Measurements from ENCODE around the gene UBE2A. TPM values are rescaled to one million over a fixed set of nuclear protein-coding genes. Genes with fewer than 3 reads are reported as not detected.

Gene UBE2A
- total RNA-seq, 4 donors from 2014 or later = 24.5 to 39.9 (median 33.3) TPM

DNA sequence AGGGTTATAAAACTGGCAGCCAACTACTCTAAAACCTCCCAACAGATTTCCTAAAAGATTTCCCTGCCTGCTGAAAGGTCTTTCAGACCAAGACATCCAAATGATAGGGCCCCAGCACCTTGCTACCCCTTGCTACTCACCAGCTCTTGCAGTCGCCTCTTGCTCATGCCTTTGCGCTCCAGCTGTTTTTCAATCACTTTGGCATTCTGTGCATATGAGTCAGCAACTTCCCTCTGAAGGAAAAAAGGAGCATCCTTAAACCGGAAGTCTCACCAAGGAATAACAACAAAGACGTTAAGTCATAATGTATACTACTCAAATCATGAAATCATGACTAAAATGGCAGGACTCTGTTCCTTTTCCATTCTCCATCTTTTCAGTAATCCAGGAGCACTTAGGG, 33.2 kb upstream of the UBE2A start:
- TF ChIP-seq EP300 (IDR thresholded peaks at IDR 0.05) (no peak), POLR2AphosphoS5 (IDR thresholded peaks at IDR 0.05) (no peak), POLR2A (IDR thresholded peaks at IDR 0.05; ENCODE audit: low read depth) (no peak), CTCF (IDR thresholded peaks at IDR 0.05) (no peak)
- no peak for DNase-seq (ENCODE audit: extremely low spot score)
- Histone ChIP-seq H3K4me1 (no peaks in the 10 kb centered on the region), H3K36me3 (peaks cover 0 to 28% (median 6%) of the 10 kb centered on the region in 4 donors), H3K27me3 (no peaks in the 10 kb centered on the region), H3K4me3 (no peak overlapping the region), H3K9me3 (no peaks in the 10 kb centered on the region), H3K27ac (replicated peaks in 1 of 4) (no peak overlapping the region)
- intact Hi-C loops (cut with DNase I) = no loop called here
- WGBS = 74% methylated on average over 4 of the region's 4 CpGs

DNA sequence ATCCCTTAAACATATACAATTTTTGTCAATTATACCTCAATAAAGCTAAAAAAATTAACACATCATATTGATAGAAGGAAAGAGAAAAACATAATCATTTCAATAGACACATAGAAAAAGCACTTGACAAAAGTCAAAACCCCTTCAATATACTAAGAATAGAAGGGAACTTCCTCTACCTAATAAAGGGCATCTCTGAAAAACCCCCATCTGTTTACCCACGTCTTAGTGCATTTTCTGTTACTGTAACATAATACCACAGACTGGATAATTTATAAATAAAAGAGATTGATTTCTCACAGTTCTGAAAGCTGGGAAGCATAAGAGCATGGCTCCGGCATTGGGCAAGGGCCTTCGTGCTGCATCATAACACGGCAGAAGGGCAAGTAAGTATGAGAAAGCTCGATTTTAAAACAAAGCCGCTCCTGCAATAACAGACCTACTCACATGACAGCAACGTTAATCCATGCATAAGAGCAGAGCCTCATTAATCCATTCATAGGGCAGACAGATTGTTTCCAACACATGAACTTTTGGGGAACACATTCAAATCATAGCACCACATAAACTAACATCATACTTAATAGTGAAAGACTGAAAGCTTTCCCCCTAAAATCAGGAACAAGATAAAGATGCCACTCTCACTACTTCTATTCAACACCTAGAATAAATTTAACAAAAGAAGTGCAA, 24.9 kb upstream of the UBE2A start:
- TF ChIP-seq POLR2A (IDR thresholded peaks at IDR 0.05; ENCODE audit: low read depth) (no peak), CTCF (IDR thresholded peaks at IDR 0.05) (no peak), POLR2AphosphoS5 (IDR thresholded peaks at IDR 0.05) (no peak), EP300 (IDR thresholded peaks at IDR 0.05) (no peak)
- no peaks in the 10 kb centered on the region for H3K9me3 ChIP-seq
- no peak overlapping the region for H3K27ac ChIP-seq (replicated peaks in 1 of 4)
- no peak for DNase-seq (ENCODE audit: extremely low spot score)
- intact Hi-C loops (cut with DNase I) = no loop called here
- H3K4me3 ChIP-seq = no peak overlapping the region
- H3K4me1 ChIP-seq = no peaks in the 10 kb centered on the region
- peaks cover 0 to 2% (median 0%) of the 10 kb centered on the region in 4 donors for H3K36me3 ChIP-seq
- H3K27me3 ChIP-seq = no peaks in the 10 kb centered on the region
- WGBS = 62% methylated on average over 7 of the region's 7 CpGs

GRCh38 chrX:119552508-119552907, 21.9 kb upstream of the UBE2A start:
- 81% methylated on average over 3 of the region's 3 CpGs for WGBS
- Histone ChIP-seq H3K27me3 (no peaks in the 10 kb centered on the region), H3K36me3 (peaks cover 0 to 13% (median 0%) of the 10 kb centered on the region in 4 donors), H3K9me3 (no peaks in the 10 kb centered on the region), H3K4me1 (no peaks in the 10 kb centered on the region), H3K4me3 (no peak overlapping the region), H3K27ac (replicated peaks in 1 of 4) (no peak overlapping the region)
- TF ChIP-seq POLR2A (IDR thresholded peaks at IDR 0.05; ENCODE audit: low read depth) = no peak
- TF ChIP-seq POLR2AphosphoS5 (IDR thresholded peaks at IDR 0.05) = no peak
- no peak for TF ChIP-seq CTCF (IDR thresholded peaks at IDR 0.05)
- TF ChIP-seq EP300 (IDR thresholded peaks at IDR 0.05) = no peak
- DNase-seq (ENCODE audit: extremely low spot score) = no peak
- intact Hi-C loops (cut with DNase I) = no loop called here

DNA sequence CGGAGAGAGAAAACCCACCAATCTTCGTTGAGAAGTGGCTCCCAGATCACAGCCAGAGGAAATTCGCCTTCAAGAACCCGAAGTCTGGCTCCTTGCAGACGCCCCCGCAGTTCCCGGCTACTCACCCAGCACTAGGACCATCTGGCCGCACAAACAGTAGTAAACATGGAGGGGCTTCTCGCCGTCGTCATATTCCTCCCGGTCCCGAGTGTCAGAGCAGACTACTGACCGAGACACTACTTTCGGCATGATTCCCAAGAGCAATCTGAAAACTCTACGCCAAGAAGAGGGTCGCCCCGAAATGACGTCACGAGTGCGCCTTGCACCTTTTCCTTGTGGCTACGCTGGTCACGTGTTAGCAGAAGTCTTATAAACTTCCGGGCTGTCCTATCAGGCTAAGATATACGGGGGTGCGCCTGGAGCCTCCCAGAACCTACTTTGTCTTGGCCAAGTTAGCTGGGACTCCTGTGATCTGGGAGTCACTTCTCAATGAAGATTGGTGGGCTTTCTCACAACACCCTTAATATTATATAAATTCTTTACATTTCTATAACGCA, 9.2 kb upstream of the UBE2A start, which contains the start of gene STEEP1:
Gene STEEP1, minus strand, starts transcription at position 303 of the 557 bp plus-strand sequence. Its CDS starts 54 bp downstream, at position 249.
- no peaks in the 10 kb centered on the region for H3K9me3 ChIP-seq
- H3K36me3 ChIP-seq = peaks cover 0 to 4% (median 0%) of the 10 kb centered on the region in 4 donors
- TF ChIP-seq POLR2AphosphoS5 (IDR thresholded peaks at IDR 0.05) = peak; percentile 83 to 94
- no peak for TF ChIP-seq EP300 (IDR thresholded peaks at IDR 0.05)
- no peak for TF ChIP-seq POLR2A (IDR thresholded peaks at IDR 0.05; ENCODE audit: low read depth)
- TF ChIP-seq CTCF (IDR thresholded peaks at IDR 0.05) = no peak
- intact Hi-C loops (cut with DNase I) = no loop called here
- H3K4me1 ChIP-seq = peaks cover 0 to 21% (median 11%) of the 10 kb centered on the region in 4 donors
- H3K27me3 ChIP-seq = no peaks in the 10 kb centered on the region
- peak; percentile 95 for DNase-seq (ENCODE audit: extremely low spot score)
- WGBS = 28% methylated on average over 14 of the region's 27 CpGs
- H3K27ac ChIP-seq (replicated peaks in 1 of 4) = peak within 1 kb of the TSS; percentile 71 to 81 (median 76)
- H3K4me3 ChIP-seq = peak within 1 kb of the TSS; percentile 54 to 69 (median 60)

Data from esophagus muscularis mucosa (tissue), 4 donors.